Keratinocyte (primary cell): ENCODE measurements around the gene ARVCF. TPM values are rescaled to one million over a fixed set of nuclear protein-coding genes. Genes with fewer than 3 reads are reported as not detected.

Experiments used
- DNase-seq: peaks from one replicate; pipeline ENCODE4 v3.0.0-alpha.2; 2011; ENCODE audit warnings: low read depth, missing footprints, low spot score
- FAIRE-seq: peaks from 2 replicates; lab custom pipeline; 2011; peaks lifted over from hg19 to GRCh38; lab: Jason Lieb, UNC
- H2AFZ ChIP-seq: 2 replicates; pipeline ENCODE4 v1.6.0; 2012; ENCODE audit warnings: low read length, control low read depth, inconsistent platforms; ENCODE audit not compliant: control insufficient read depth
- H3K27ac ChIP-seq: 2 replicates; pipeline ENCODE4 v1.5.1; 2011; ENCODE audit warnings: low read length; ENCODE audit not compliant: control insufficient read depth, insufficient read depth
- H3K27me3 ChIP-seq: 3 replicates; pipeline ENCODE4 v1.6.0; 2011; ENCODE audit warnings: low read length; ENCODE audit not compliant: control insufficient read depth, insufficient read depth; ENCODE audit errors: extremely low read depth
- H3K36me3 ChIP-seq, 2 experiments: 2 replicates in 1 of 2; 3 replicates in 1 of 2; pipeline ENCODE4 v1.5.1; 2011; ENCODE audit warnings: low read length in 2 of 2, mild to moderate bottlenecking in 1 of 2; ENCODE audit not compliant: control insufficient read depth in 2 of 2, insufficient read depth in 2 of 2; ENCODE audit errors: extremely low read depth in 1 of 2
- H3K4me1 ChIP-seq: 3 replicates; pipeline ENCODE4 v1.5.1; 2011; ENCODE audit warnings: low read length; ENCODE audit not compliant: control insufficient read depth, insufficient read depth; ENCODE audit errors: extremely low read depth
- H3K4me2 ChIP-seq: 3 replicates; pipeline ENCODE4 v1.6.0; 2011; ENCODE audit warnings: low read depth, low read length; ENCODE audit not compliant: control insufficient read depth, insufficient read depth; ENCODE audit errors: extremely low read depth
- H3K4me3 ChIP-seq, 3 experiments: fragments of 200-600 bp in 1 of 3; sonication (generic) in 1 of 3; 2 replicates in 2 of 3; 3 replicates in 1 of 3; pipeline ENCODE4 v1.5.1; 2011 to 2016; ENCODE audit warnings: low read length in 3 of 3, mild to moderate bottlenecking in 3 of 3, control low read depth in 2 of 3, inconsistent platforms in 1 of 3, low read depth in 1 of 3, mixed read lengths in 1 of 3, mixed run types in 1 of 3, moderate library complexity in 1 of 3; ENCODE audit not compliant: control insufficient read depth in 2 of 3, insufficient read depth in 2 of 3; ENCODE audit errors: extremely low read depth in 1 of 3
- H3K79me2 ChIP-seq: 2 replicates; pipeline ENCODE4 v1.6.0; 2012; ENCODE audit warnings: low read length; ENCODE audit not compliant: control insufficient read depth, insufficient read depth
- H3K9ac ChIP-seq: 3 replicates; pipeline ENCODE4 v1.6.0; 2011; ENCODE audit warnings: low read length; ENCODE audit not compliant: control insufficient read depth, insufficient read depth; ENCODE audit errors: extremely low read depth
- H3K9me1 ChIP-seq: 3 replicates; pipeline ENCODE4 v1.6.0; 2011; ENCODE audit warnings: low read length; ENCODE audit not compliant: control insufficient read depth, insufficient read depth; ENCODE audit errors: extremely low read depth
- H3K9me3 ChIP-seq: 2 replicates; pipeline ENCODE4 v1.5.1; 2012; ENCODE audit warnings: low read depth, low read length; ENCODE audit not compliant: control insufficient read depth
- H4K20me1 ChIP-seq: 3 replicates; pipeline ENCODE4 v1.6.0; 2011; ENCODE audit warnings: low read length; ENCODE audit not compliant: control insufficient read depth, insufficient read depth; ENCODE audit errors: extremely low read depth
- CTCF ChIP-seq, 3 experiments: IDR thresholded peaks in 1 of 3; conservative IDR thresholded peaks in 1 of 3; optimal IDR thresholded peaks in 1 of 3; 2 replicates in 2 of 3; 3 replicates in 1 of 3; pipeline versions ENCODE3 to v1.5.1; 2011; ENCODE audit warnings: low read length in 3 of 3, mild to moderate bottlenecking in 3 of 3, moderate library complexity in 2 of 3, control low read depth in 1 of 3, inconsistent platforms in 1 of 3; ENCODE audit not compliant: insufficient read depth in 2 of 3; ENCODE audit errors: extremely low read depth in 1 of 3
- EZH2 ChIP-seq: IDR thresholded peaks from one replicate; pipeline ENCODE4 v1.6.1; 2012; ENCODE audit warnings: inconsistent platforms, mild to moderate bottlenecking, low read length, moderate library complexity
- dilution Hi-C: fragments of 300-500 bp; cut with MboI; formaldehyde crosslinking; loops from one replicate; pipeline ENCODE4 v1.7.0; 2020; ENCODE audit warnings: low sequenced_read_pairs; ENCODE audit not compliant: extremely low pct_ligation_motif_present
- polyA plus RNA-seq, 5 experiments: library from polyadenylated mRNA; depleted of rRNA in 3 of 5; stranded (reverse) in 3 of 5; stranded (forward) in 1 of 5; unstranded in 1 of 5; fragments of >200 nt; gene quantifications; 1 replicate in 1 of 5; 2 replicates in 3 of 5; 3 replicates in 1 of 5; pipeline versions ENCODE4 v1.2.1 to v1.2.3, GENCODE V29; 2011 to 2012; ENCODE audit warnings: missing spikeins in 2 of 5, low read depth in 1 of 5, low replicate concordance in 1 of 5

The ARVCF gene
- polyA plus RNA-seq, 1 donor (not counting 4 experiments of a cell fraction or from before 2014, with no cell fraction given) = 5.7 TPM

DNA sequence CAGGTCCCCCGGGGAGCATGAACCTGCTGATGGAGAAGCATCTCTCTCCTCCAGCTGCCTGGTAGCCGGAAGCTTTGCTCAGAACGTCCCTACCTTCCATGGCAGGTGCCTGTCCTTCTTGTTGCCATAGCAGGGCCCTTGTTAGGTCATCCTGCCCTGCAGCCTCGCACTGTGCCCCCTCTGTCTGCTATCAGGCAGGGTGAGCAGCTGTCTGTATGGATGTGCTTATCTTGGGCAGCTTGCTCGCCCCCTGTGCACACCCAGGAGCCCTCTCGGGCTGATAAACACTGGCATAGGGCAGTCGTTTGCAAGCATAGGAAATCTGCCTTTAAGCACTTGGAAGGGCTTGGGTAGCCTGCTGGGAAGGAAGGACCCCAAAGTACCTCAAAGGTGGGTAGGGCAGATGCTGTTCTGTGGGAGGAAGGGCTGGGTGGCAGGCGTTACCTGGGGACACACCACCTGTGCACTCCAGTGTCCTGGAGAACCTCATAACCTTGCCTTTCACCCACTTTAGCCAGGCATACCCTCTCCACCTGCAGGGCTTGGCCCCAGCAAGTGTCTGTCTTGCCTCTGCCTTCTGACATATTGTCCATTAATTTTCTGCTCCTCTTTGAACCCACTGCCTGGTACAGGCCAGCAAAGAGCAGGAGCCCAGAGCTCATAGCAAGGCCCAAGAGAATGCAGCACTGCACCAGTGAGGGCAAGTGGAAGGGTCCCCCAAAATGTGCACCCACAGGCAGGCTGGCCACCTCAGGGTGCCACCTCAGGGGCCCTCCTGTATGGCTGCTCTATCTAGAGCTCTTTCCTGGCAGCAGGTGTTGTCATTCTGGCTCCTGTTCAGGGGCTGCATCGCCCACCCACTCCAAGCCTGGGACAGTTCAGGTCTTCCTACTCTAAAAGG is 83.0 kb downstream of the ARVCF start:
- H3K9me3 ChIP-seq = no peaks in the 10 kb centered on the region
- dilution Hi-C loops = no loop called here
- no peak overlapping the region for H3K9ac ChIP-seq
- H4K20me1 ChIP-seq = no peaks in the 10 kb centered on the region
- DNase-seq = no peak
- no peak for FAIRE-seq
- no peak overlapping the region for H3K27ac ChIP-seq
- no peaks in the 10 kb centered on the region for H3K79me2 ChIP-seq
- peaks cover 2 to 3% of the 10 kb centered on the region in 2 experiments for H3K36me3 ChIP-seq
- H3K4me1 ChIP-seq = no peaks in the 10 kb centered on the region
- H3K27me3 ChIP-seq = no peaks in the 10 kb centered on the region
- H2AFZ ChIP-seq = no peak overlapping the region
- no peak for TF ChIP-seq CTCF (optimal IDR thresholded peaks at IDR 0.05 in 1 of 3, IDR thresholded peaks at IDR 0.05 in 1 of 3, conservative IDR thresholded peaks at IDR 0.05 in 1 of 3; ENCODE audit: extremely low read depth in 1 of 3, insufficient read depth in 2 of 3, low read length in 3 of 3)
- TF ChIP-seq EZH2 = no peak
- no peak overlapping the region for H3K4me2 ChIP-seq
- H3K4me3 ChIP-seq = no peak overlapping the region
- H3K9me1 ChIP-seq = no peaks in the 10 kb centered on the region

GRCh38 chr22:19932367-19933206 is 84.0 kb downstream of the ARVCF start:
- Histone ChIP-seq H3K36me3 (peaks cover 2 to 3% of the 10 kb centered on the region in 2 experiments), H3K9ac (no peak overlapping the region), H4K20me1 (no peaks in the 10 kb centered on the region), H3K27ac (no peak overlapping the region), H3K9me1 (no peaks in the 10 kb centered on the region), H3K9me3 (no peaks in the 10 kb centered on the region), H2AFZ (no peak overlapping the region), H3K79me2 (no peaks in the 10 kb centered on the region), H3K4me3 (no peak overlapping the region), H3K4me2 (no peak overlapping the region), H3K4me1 (no peaks in the 10 kb centered on the region), H3K27me3 (no peaks in the 10 kb centered on the region)
- dilution Hi-C loops = no loop called here
- FAIRE-seq (no peak), DNase-seq (no peak)
- TF ChIP-seq CTCF (optimal IDR thresholded peaks at IDR 0.05 in 1 of 3, IDR thresholded peaks at IDR 0.05 in 1 of 3, conservative IDR thresholded peaks at IDR 0.05 in 1 of 3; ENCODE audit: extremely low read depth in 1 of 3, insufficient read depth in 2 of 3, low read length in 3 of 3) = no peak
- TF ChIP-seq EZH2 = no peak
